Measurements from ENCODE around the gene PTPN2. TPM values are rescaled to one million over a fixed set of nuclear protein-coding genes. Genes with fewer than 3 reads are reported as not detected.
"Not testable (repeated sequence)": the region's sequence is repeated elsewhere in the genome, so short reads cannot be mapped to it uniquely, and the experiment has no call there.

The PTPN2 gene
- 10 to 100 TPM; 41.5 to 64.5 (median 54.1) TPM for polyA plus RNA-seq (ENCODE audit: insufficient read length in 4 of 4)

DNA sequence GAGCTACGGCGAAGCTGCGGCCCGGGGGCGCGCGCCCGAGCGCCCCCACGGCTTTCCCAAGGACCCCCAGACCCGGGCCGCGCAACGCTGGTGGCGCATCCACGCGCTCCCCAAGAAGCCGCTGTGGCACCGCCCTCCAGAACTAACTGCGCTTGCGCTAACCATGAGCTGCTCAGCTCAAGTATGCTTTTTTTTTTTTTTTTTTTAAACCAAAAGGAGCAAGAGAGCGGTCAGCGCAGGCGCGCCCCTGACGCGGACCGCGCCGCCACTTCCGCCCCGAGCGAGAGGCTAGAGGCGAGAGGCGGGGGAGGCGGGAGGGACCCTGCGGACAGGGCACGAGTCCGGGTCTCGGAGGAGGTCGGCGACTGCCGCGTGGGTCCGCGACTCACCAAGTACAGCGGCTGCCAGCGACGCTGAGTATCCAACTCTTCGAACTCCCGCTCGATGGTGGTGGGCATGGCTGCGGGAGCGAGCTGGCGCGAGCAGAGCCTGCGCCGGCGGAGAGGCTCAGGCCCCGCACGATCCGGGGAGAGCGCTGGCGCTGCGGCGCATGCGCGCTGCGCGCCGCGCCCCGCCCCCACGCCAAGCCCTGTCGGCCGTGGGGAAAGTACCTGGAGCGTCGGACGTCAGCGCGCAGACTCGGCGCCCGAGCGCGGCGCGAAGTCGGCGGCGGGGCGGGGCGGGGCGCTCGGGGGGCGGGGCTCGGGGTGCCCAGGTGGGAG, at the start of gene PTPN2:
PTPN2 (minus strand) TSS at position 554 of the 722 bp plus-strand sequence; CDS start at position 458, 96 bp downstream.
- peak; percentile 85 to 92 (median 88) for DNase-seq (ENCODE audit: low read depth in 4 of 4, low spot score in 2 of 4)

DNA sequence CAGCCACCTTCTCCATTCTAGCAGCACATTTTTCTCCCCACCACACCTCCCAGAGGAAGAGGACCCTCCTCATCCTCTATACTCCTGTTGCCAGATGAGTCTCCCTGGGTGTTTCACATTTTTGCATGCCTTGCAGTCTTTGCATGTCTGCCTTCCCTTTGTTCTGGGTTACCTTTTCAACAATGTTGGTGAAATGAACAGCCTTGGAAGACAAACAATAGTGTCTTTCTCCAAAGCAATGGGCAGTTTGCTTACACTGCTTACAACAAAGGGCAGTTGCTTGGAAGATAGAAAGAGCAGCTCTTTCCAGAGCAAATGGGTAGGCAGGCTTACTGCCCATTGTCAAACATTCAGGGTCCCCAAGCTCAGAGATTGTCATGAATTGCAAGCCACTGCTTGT, 49.3 kb upstream of the PTPN2 start:
- DNase-seq (ENCODE audit: low read depth in 4 of 4, low spot score in 2 of 4): no peak

DNA sequence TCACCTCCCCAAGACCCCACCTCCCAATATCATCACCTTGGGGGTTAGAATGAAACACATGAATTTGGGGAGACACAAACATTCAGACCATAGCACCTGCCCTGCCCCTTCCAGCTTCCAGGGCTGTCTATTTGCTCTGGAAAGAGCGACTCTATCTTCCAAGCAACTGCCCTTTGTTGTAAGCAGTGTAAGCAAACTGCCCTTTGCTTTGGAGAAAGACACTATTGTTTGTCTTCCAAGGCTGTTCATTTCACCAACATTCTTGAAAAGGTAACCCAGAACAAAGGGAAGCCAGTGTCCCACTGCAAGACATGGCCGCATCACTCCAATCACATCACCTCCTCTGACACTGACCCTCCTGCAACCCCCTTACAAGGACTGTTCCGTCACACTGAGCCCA, 46.9 kb upstream of the PTPN2 start:
- no peak for DNase-seq (ENCODE audit: low read depth in 4 of 4, low spot score in 2 of 4)

DNA sequence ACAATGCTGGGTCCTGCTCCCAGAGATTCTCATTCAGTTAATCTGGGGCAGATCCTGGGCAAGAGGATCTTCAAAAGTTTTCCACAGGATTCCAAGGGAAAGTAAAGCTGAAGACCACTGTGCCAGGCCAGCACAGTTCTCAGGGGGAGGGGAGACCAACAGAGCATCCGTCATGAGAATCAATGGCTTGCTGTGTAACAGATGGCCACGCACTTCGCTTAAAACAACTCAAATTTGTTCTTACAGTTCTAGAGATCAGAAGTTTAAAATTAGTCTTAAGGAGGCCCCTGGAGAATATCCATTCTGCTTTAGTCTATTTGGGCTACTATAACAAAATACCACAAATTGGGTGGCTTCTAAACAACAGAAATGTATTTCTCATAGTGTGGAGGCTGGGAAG, 46.3 kb upstream of the PTPN2 start:
- DNase-seq (ENCODE audit: low read depth in 4 of 4, low spot score in 2 of 4): no peak

DNA sequence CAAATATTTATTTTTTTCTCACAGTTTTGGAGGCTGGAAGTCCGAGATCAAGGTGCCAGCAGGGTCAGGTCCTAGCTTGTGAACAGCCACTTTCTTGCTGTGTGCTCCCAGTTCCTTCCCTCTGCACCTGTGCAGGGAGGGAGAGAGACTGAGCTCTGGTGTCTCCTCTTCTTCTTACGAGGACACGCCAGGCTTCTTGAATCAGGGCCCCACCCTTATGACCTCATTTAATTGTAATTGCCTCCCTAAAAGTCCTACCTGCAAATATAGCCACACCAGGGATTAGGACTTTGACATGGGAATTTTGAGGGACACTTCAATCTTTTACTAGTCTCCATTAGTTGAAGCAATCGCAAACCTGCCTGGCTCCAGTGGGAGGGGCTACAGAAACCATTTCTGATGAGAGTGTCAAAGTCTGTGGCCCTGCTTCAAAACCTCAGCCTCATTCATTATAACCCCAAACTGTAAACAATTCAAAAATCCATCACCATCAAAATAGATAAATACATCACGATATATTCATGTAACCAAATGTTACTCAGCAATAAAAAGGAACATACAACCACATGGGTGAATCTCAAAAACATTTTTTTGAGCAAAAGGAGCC, 45.5 kb upstream of the PTPN2 start:
- no peak for DNase-seq (ENCODE audit: low read depth in 4 of 4, low spot score in 2 of 4)

DNA sequence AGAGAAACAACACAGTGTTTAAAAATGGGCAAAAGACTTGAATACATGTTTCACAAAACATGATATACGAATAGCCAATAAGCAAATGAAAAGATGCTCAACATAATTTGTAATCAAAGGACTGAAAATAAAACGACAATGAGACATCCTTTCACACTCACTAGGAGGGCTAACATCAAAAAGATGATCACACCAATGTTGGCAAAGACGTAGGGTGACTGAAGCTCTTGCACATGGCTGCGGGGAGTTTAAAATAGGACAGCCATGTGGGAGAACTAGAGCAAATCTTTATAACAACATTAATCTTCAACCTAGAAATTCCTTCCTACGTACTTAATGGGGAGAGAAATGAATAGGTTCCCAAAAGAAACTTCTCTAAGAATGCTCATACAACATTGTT, 44.6 kb upstream of the PTPN2 start:
- DNase-seq (ENCODE audit: low read depth in 4 of 4, low spot score in 2 of 4): no peak

DNA sequence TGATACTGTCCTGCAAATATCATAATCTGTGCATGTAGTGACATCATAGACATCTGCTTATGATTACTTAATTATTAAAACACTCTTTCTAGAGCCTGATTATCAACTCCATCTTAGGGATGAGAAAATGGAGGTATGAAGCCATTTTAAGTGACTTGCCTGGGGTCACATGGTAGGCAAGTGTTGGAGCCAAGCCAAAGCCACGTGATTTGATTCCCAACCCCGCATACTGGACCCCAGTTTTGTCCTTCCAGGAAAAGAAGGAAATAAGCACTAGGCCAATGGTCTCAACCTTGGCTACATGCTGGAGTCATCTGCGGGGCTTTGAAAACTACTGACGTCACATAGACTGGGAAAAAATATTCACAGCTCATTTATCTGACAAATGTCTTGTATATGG, 44.2 kb upstream of the PTPN2 start:
- DNase-seq (ENCODE audit: low read depth in 4 of 4, low spot score in 2 of 4): no peak

DNA sequence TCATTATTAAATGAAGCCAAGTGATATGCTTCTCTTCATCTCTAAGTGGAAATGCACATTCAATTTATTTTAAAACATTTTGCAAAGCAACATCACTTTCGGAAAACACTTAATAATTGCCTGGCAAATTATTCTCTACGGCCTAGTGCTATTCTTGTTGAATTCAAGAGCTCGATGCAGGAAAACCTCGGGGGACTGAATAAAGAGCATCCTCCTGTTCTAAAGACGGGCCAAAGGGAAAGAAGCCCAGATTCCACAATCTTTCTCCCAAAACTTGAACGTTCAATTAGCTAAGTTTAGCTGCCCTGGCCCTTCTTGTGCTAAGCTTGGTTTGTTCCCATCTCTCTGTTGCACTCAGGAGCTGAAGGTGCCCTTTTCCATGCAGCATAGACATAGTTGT, 40.6 kb upstream of the PTPN2 start:
- no peak for DNase-seq (ENCODE audit: low read depth in 4 of 4, low spot score in 2 of 4)

DNA sequence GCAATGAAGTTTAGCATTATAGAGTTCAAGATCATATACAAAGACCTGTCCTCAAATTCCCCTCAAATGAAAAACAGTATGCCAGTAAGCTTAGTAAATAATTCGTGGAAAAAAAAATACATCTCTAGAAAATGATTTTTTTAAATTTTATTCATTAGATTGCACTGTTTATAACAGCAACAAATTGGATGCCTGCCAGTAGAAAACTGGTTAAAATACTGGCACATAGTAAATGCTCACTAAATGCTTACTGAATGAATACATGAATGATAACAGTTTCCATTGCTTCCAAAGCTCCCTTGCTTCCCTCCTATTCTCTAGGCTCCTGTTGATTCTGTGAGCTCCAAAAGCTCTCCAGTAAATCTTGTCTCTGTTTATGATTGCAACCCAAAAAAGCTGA, 38.2 kb upstream of the PTPN2 start:
- DNase-seq (ENCODE audit: low read depth in 4 of 4, low spot score in 2 of 4): no peak

DNA sequence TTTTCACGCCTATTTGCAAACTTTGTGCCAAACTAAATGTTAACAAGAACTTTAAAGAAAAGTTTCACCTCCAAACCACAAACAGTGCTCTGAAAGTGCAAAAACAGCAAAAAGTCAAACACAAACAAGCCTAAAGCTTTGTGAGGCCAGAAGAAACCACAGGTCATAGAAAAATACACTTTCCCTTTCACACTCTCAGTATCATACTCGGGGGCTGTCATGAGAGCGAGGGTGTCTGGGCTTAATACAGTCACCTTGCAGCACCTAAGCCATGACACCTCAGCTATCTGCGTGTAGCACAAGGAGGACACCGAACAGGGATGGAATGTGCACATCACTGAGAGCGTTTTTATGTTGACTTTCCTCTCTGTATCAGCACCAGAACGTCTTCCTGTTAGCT, 37.1 kb upstream of the PTPN2 start:
- no peak for DNase-seq (ENCODE audit: low read depth in 4 of 4, low spot score in 2 of 4)

DNA sequence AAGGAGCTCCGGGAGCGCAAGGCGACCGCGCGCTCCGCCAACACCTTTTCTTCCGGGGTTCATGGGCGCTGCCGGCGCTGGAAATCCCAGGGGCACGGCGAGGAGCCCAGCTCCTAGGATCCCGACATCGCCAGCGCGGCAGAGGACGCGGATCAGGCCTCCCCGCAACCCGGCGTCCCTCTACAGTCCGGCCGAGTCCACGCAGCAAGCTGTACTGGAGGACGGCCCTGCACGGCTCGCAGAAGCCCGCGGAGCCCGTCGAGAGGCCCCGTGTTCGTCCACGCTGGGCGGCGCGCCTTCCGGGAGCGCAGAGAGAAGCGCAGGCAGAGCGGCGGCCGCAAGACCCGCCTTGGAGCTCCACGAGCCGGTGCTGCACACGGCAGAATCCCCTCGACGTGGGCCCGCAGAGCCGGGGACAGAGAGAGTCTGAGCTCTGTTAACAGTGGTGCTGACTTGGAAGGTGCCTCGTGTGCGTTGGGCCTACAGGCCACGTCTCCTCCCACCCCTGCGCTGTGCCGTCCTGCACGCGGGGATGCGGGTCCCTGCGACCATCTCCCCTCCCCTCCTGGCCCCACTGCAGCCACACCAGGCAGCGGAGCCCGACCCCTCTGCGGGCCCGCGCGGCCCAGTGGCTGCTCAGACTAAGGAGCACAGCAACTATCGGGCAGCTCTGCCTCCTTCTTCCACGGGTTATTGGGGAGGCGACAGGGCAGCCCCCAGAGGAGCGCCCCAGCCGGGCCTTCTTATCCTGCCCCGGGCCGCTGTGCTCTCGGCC, 28.1 kb upstream of the PTPN2 start:
- DNase-seq (ENCODE audit: low read depth in 4 of 4, low spot score in 2 of 4): peak in 1 of 4 donors; percentile 5

DNA sequence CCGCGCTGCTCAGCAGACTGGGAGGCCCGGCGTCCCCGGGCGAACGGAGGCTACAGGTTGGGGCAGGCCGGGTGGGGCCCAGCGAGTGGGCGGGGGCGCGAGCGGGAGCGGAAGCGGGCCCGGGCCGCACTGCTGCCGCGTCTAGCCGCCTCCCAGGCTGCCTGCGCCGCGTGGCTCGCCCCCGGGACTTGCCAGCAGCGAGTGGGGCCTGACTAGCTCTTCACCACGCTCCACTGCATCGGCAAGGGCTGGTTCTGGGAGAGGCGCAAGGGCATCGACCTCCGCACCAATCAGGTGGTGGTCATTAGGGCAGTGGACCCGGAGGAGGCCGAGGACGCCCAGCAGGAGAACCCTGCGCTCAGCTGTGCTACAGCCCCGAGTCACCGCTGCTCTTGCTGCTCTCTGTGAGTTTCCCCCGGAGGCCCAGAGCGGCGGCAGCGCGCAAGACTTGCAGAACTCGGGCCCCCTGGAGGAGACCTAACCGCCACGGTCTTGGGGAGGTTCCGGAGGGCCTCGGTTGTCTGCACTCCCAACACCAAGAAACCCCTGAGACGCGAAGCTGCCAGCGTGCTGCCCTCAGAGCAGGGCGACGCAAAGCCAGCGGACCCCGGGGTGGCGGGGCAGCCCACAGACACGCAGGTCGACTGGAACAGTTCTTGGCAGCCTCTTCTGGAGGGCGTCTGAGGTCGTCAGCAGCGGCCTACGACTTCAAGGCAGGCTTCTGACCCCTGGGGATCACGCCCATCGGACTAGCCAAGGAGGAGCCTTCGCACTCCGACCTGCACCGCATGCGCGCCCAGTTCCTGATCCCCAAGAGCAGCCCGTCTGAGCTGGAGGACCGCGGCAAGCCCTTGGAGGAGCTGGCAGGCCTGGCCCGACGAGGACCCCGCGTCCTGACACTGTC, 27.2 kb upstream of the PTPN2 start:
- DNase-seq (ENCODE audit: low read depth in 4 of 4, low spot score in 2 of 4): peak in 1 of 4 donors; percentile 7

DNA sequence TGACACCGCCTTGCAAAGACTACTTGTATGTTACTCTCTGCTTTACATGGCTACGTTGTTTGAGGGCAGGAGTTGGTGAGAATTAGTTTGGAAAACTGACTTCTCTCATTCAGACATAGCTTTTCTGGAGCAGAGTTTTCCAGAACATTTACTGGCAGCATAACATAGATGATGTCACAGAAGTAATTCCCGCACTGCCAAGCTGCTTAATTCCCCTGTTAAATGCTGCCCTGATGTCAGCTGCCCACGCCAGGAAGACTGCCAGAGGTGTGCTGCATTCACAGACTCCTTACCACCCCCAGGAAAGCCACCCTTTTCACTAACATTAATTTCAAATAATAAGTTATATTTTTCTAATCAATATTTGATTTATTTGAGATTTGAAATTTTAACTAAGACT, 24.7 kb upstream of the PTPN2 start:
- no peak for DNase-seq (ENCODE audit: low read depth in 4 of 4, low spot score in 2 of 4)

DNA sequence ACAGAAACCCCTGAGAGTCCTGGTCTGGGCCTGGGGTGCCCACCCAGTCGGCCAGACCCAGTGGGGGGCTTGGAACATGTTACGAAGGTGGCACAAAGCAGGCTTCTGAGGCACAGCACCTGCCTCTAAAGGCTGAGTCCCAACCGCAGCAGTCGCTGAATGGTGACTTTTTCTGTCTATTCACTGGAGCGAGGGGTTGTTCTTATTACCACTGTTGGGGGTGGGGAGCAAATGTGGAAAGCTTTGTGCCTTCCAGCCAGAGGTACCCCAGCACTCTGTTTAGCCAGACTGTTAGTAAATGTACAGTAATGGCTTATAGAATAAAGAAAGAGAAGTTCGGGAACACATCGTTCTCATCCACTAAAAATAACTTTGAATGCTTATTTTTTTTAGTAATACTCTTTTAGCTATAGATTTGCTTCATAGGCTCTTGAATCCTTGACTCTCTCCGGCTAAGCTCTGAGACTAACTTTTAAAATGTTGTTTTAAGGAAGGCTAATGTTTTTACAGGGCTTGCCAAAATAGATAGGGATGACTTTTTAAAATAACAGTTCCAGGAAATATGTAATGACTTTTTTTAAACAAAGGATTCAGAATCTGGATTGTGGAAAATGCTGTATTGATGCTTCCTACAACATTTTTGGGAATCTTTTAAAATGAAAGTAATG, 23.4 kb upstream of the PTPN2 start:
- DNase-seq (ENCODE audit: low read depth in 4 of 4, low spot score in 2 of 4): no peak

DNA sequence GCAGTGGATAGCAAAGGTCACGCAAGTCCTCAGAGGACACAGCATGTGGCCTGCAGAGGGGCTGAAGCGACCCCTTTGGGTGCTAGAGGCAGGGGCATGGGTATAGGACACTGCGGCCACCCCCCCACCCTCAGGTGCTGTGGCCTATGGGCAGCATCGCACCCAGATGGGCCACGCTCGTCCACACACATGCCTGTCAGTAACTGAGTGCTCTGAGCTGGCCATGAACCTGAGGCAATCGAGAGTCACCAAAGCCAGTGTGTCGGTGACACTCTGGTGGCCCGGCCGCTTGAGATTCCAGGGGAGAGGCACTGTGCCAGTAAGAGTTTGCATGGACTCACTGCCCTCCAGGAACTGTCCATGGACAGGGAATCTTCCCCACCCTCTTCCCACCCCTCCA, 22.7 kb upstream of the PTPN2 start:
- DNase-seq (ENCODE audit: low read depth in 4 of 4, low spot score in 2 of 4): no peak

DNA sequence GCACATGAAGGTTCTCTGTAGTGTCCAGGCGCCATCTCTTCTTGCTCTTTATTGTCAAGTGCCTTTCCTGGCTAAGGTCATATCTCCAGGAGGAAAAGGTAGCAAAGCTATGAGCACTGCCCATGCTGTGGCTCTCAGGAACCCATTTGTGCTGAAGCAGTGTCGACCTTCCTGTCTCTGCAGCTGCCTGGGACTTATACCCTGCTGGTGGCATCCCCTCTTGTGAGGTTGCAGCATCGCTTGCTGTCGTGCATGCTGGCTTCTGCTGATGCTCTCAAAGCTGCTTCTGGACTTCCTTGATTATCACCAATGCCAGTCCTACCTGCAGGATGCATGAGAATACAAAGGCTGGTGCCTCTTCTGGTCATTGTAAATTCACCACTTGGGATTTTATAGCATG, 22.1 kb upstream of the PTPN2 start:
- DNase-seq (ENCODE audit: low read depth in 4 of 4, low spot score in 2 of 4): no peak

DNA sequence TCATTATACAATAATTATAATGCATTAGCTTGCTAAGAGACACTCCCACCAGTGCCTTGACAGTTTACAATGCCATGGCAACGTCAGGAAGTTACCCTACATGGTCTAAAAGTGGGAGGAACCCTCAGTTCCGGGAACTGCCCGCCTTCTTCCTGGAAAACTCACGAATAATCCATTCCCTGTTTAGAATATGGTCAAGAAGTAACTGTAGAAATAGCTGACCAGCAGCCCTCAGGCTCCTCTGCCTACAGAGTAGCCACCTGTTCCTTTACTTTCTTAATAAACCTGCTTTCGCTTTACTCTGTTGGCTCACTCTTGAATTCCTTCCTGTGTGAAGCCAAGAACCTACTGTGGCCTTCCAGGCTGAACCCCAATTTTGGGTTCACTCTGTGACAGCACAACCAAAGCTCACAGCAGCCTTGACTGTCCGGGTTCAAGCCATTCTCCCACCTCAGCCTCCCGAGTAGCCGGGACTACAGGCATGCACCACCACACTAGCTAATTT, 20.0 kb upstream of the PTPN2 start:
- peak in 1 of 4 donors; percentile 24 for DNase-seq (ENCODE audit: low read depth in 4 of 4, low spot score in 2 of 4)

DNA sequence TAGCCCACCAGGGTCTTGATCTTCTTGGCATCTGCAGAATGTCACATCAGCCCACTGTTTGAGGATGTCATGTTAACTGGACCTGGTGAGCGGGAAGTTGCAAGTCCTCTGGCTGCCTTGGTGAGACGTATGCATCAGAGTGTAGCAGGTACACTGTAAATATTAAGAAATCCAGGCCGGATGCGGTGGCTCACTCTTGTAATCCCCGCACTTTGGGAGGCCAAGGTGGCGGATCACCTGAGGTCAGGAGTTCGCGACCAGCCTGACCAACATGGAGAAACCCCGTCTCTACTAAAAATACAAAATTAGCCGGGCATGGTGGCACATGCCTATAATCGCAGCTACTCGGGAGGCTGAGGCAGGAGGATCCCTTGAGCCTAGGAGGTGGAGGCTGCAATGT, 17.2 kb upstream of the PTPN2 start:
- DNase-seq (ENCODE audit: low read depth in 4 of 4, low spot score in 2 of 4): not testable (repeated sequence)

DNA sequence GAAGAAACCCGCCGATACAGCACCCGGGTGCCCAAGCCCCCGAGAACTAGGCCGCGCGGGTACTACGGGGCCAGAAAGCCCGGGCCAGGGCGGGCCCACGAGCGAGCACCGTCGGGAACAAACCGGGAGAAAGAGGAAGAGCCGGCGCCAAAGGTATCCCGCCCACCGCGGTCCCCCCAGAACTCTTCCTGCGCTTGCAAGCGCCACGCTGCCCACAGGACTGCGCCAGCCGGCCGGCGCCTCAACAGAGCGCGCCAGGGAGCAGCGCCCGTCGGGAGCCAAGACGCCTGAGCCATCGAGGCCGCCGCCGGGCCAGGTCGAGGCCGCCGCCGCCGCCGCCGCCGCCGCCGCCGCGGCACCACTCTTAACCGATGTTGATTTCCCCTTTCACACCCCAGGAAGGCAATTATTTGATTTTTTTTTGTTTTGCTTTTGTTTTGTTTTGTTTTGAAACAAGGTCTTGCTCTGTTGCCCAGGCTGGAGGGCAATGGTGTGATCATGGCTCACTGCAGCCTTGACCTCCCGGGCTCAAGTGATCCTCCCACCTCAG, 12.8 kb upstream of the PTPN2 start:
- DNase-seq (ENCODE audit: low read depth in 4 of 4, low spot score in 2 of 4): not testable (repeated sequence)

DNA sequence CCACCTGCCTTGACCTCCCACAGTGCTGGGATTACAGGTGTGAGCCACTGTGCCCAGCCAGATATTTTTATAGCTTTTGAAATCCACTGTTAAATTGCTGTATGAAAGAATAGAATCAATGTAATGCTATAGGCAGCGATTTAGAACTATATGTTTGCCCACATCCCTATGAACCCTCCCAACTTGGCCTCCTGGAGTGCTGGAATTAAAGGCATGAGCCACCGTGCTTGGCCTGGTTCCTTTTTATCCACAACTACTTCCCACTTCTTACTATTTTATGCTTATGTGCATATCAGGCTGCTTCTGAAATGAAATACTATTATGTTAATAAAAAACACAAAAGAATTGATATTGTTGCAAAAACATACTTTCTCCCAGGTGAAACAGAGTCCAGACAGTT, 11.6 kb upstream of the PTPN2 start:
- no peak for DNase-seq (ENCODE audit: low read depth in 4 of 4, low spot score in 2 of 4)
